ENCODE data around the gene TSPOAP1.

TSPOAP1 gene, protein sequence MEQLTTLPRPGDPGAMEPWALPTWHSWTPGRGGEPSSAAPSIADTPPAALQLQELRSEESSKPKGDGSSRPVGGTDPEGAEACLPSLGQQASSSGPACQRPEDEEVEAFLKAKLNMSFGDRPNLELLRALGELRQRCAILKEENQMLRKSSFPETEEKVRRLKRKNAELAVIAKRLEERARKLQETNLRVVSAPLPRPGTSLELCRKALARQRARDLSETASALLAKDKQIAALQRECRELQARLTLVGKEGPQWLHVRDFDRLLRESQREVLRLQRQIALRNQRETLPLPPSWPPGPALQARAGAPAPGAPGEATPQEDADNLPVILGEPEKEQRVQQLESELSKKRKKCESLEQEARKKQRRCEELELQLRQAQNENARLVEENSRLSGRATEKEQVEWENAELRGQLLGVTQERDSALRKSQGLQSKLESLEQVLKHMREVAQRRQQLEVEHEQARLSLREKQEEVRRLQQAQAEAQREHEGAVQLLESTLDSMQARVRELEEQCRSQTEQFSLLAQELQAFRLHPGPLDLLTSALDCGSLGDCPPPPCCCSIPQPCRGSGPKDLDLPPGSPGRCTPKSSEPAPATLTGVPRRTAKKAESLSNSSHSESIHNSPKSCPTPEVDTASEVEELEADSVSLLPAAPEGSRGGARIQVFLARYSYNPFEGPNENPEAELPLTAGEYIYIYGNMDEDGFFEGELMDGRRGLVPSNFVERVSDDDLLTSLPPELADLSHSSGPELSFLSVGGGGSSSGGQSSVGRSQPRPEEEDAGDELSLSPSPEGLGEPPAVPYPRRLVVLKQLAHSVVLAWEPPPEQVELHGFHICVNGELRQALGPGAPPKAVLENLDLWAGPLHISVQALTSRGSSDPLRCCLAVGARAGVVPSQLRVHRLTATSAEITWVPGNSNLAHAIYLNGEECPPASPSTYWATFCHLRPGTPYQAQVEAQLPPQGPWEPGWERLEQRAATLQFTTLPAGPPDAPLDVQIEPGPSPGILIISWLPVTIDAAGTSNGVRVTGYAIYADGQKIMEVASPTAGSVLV (N-terminal part only)

DNA sequence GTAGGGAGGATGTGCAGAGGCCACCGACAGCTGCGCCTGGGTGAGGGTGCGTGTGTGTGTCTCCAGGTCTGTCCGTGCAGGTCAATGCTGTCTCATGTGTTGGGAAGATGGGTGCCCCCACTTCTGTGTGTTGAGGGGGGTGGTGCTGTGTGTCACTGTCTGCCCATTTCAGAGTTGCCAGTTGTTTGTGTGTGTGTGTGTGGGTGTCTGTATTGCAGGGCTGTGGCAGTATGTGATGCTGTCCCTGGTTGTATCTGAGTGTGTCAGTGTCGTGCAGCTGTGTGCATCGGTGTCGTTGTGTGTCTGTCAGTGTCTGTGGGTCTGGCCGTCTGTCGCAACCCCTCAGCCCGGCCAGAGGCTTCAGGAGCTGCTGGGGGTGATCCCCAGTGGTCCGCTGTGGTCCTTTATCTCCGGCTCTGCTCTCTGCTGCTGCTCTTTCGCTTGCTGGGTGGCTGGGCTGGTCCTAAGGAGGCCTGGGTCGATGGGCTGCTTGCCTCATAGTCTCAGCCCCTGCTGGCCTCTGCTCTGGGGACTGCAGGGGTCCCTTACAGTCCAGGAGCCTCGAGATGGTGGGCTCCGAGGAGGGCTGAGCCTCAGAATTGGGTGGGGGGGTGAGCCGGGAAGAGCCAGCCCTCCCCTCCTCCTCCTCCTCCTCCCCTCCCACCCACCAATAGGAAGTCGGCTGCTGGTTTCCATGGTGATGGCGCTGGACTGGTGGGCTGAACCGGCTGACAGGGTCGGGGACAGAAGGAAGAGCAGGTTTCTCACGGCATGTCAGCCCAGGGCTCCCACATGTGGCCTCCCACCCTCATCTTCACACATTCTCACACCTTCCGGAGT, at the start of gene TSPOAP1:
Gene TSPOAP1 (minus strand): TSS at position 601 of the 840 bp plus-strand sequence. CDS start 875 bp downstream, outside the sequence.
- peak; percentile 59 for DNase-seq

DNA sequence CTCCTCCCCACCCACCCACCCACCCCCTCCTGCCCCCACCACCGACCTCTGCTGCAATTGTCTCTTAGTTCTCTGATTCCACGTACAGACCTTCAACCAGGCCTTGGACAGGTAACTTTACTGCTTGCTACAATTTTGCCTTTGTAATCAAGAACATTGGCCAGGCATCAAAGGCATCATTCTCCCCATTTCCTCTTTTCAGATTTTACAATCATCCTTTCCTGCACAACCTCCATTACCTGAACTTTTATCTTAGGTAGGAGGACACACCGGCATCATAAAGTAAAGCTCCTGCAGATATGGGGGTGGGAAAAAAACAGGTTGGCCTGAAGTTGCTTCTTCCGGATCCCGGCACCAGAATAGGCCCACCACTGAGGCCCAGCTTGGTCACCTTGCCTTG, 49.1 kb upstream of the TSPOAP1 start:
- DNase-seq: no peak

DNA sequence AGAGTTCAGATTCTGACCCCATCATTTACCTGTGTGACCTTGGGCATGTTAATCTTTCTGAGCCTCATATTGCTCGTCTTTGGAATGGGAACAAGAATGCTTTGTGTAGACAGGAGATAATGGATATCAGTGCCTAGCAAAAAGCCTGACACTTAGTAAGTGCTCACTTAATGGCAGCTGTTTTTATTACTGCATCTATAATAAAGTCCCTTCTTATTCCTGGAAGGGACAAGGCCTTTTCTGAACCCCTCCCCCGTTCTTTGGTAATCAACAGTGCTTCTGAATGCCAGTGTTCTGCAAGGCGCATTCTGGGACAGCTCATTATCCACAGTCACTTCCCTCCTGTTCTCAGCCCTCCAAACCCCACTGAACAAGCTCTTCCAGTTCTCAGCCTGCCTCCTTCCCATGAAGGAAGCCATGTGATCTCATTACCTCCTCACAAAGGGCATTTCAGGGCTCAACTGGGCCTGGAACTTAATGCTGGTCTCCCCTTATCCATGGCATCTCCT, 48.6 kb upstream of the TSPOAP1 start:
- DNase-seq: no peak

DNA sequence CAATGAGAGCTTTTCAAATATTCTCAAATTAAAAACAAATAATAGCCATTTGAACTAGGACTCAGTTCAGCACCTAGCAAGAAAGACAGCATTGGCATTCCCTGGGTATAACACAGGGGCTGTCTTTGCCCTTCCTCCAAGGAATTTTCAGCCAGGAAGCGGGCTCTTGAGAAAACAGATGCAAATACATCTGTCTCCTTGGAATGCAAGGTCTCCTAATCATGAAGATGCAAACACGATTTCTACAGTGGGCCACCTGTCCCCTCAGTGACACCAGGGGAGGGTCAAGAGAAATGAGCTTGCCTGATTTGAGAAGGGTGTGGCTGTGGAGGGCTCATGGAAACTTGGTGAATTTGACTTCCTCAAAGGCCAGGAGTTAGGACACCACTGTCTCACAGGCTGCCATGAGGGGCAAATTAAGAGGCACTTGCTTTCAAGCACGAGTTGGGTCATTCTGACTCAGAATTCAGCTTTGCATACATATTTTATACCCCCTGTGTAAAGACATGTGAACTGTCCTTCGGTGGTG, 47.9 kb upstream of the TSPOAP1 start:
- no peak for DNase-seq

DNA sequence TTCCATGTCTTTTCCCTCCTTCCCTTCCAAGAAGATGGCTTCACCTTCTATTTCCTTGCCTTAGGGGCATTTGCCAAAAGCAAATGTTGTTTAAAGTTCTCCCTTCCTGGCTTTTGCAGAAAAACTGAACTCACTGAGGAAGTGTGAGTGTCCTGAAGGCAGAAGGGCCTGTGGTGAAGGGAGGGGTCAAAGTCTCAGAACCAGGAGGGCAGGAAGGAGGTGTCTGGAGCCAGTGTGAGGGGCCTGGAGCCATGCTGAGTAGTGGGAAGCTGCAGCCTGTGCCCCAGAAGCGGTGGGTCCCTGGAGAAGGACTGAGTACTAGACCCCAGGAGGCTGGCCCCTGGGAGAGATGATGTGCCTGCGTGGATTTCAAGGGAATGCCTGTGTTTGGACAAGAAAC, 47.2 kb upstream of the TSPOAP1 start:
- no peak for DNase-seq

DNA sequence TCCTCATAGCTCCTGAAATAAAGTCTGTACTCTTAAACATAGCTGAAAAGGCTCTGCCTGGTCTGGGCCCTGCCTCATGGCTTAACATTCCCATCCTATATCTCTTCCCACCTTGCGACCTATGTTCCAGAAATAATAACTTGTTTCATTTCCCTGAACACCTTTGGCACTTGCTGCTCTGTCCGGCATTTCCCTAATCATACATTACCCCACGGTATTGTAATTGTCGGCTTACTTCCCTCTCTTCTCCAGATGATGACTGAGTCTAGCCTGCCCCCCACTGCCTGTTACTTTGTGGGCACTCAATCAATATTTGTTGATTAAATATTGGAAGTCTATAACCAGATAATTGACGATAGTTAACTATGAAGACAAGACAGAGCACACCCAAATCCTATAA, 46.7 kb upstream of the TSPOAP1 start:
- DNase-seq: peak; percentile 6

DNA sequence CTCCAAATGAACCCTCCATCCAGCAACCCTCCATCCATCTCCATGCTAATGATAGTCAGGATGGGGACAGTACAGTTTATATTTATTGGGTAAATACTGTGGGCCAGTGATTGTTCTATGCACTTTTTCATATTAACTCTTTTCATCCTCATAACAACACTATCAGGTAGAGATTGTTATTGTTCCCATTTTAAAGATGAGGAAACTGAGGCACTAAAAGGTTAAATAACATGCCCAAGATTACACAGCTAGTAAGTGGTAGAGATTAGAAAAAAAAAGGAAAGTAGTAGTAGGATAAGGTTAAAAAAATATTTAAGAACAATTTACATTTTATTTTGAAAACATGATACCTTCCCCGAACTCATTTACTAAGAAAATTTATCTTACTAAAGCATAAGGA, 45.3 kb upstream of the TSPOAP1 start:
- no peak for DNase-seq

DNA sequence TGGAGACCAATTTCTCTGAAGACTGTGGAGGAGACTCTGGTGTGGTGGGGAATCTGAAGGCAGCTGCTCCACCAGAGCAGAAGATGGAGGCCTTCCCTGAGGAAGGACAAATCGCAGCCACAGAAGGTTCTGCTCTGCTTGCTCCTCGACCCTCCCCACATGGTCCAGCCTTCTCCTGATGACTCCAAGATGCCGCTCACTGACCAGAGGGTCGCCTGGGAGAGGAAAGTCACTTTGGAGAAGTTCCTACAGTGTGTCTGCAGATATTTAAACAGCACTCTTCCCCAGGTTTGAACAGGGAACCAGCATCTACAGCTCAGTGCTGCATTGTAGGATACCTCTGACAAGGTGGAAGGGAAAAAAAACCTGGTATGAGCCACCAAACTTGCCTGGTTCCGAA, 44.4 kb upstream of the TSPOAP1 start:
- DNase-seq: no peak

DNA sequence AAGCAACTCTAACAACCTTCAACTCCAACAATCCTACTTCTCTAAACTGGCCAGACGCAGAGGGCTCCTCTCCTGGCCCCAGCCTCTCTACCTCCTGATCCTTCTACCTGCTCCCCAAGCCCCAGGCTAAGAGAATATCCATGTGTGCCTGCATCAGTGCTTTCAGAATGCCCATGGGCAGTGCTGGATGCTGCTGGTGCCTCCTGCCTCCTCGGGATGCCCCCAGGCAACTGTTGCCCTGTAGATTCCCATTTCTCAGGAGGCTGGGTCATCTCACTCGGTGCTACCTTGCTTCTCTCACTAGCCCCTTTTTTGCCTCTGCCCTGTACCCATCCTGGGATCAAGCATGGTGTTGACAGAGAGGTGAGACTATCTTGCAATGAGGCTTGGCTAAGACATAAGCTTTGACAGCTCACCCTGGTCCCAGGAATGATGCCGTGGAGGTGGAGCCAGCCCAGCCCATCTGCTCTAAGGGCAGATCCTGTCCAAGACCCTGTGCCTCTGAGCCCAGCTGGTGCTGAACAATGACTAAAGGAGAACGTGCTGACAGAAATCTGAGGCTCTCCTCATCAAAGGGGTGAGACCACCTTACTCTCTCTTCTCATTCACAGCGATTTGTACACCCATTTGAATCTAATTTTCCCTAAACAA, 42.8 kb upstream of the TSPOAP1 start:
- DNase-seq: no peak

DNA sequence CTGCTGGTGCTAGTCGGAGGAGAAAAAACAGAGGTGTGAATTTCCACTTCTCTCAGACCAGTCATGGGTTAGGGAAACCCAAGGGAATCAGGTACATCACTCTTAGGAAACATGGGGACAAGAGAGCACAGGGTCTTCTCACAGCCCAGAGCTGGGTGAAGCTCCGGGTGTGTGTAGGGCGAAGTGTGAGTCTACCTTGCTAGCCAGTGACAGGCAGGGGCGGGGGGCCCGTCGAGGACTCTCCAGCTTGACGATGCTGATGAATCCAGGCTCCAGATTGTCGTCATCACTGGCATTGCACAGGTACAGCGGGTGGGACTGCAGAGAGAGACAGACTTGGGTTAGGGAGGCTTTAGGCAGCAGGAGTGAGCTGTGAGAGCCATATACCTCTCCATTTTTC, 42.1 kb upstream of the TSPOAP1 start:
- DNase-seq: no peak

DNA sequence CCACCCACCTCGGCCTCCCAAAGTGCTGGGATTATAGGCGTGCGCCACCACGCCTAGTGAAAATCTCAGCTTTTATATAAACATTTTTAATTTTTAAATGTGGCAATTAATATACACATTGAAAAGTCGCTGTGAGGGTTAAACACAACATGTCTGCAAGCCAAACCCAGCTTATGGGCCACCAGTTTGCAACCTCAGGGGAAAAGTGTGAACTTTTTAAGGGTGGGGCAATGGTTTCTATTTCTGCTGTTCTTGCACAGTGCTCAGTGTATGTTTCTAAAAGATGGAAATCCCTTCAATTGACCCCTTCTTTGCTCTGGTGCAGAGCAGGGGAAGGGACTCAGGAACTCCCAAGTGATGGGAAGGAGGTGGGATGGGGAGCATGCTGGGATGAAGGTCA, 41.7 kb upstream of the TSPOAP1 start:
- DNase-seq: no peak

DNA sequence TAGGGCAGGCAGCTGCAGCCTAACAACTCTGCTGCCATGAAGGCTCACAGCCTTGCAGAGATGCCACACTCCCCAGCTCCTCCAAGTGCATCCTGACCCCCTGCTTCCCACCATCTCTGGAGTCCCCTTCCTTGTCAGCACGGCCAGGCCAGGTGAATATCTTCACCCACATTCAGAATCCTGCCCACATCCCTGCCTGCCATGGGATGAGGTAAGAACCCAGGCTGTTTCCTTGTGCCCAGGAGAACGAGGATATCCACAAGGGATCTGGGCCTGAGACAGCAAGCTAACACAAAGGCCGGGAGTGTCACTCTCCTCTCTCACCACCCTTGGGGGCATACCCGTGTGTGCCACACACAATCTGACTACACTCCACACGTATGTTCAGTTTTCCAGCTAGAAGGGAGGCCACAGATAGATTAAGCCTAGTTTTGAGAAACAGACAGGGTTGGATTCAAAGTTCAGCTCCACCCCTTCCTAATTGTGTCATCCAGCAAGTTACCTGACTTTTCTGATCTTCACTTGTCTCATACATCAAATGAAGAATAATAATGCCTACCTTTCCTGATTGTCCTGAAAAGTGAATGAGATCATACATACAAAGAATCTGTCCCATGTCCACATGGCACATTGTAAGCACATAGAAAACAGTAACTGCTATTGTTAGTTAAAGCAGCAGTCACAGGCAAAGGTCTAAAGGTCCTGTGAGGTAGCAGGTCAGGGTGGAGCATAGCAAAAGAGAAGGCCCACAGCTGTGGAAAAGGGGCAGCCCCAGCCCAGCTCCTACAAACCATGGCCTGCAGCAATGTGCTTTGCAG, 40.8 kb upstream of the TSPOAP1 start:
- DNase-seq: no peak

DNA sequence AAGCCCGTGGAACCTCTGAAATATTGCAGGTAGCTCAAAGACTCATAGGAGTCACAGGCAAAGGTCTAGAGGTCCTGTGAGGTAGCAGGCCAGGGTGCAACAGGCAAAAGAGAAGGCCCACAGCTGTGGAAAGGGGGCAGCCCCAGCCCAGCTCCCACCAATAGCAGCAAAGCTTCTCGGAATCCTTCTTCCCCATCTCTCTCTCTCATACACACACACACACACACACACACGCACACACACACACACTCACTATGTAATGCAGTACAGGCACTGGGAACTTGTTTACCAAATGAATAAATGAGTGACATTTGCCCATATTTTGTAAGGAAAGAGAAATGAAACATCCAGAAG, 40.2 kb upstream of the TSPOAP1 start:
- no peak for DNase-seq

DNA sequence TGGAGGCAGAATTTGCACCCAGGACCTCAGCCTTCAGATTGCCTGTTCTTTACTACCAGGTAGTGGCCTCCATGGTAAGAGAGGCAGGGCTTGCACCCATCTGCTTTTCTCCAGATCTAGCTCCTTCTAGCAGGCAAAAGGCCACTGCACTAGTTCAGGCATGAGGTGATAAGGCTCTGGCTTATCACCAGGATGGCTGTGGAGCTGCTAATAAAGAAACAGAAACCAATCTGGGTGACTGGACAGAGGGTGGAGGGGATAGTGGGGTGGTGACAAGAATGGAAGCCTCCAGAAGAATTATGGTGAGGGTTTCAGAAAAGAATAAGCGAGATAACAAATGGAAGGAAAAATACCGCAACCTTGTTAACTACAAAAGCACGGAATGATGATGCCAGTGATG, 38.9 kb upstream of the TSPOAP1 start:
- no peak for DNase-seq

DNA sequence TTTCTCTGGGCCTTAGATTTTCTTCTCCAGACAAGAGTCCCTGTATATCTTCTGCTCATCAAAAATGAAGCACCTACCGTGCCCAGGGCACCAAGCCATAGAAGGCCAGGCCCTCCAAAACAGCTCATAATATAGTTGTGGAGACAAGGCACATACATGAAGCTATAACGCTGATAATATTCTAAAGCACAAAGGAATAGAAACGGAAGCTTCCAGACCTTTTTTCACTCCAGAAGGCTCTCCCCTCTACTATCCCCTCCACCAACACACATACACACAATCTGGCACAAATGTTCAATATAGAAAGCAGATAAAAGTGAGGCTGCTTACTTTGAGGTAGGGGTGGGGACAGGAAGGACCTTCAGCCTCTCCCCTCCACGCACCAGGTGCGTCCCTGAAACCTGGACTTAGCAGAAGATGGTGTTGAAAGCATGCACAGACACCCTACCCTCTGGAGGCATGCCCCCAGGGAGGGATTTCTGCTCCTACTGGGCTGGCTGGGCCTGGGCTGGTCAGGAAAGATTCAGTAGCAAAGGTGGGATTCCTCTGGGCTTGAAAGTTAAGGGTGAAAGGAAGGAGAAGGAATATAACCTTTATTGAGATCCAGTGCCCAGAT, 37.5 kb upstream of the TSPOAP1 start:
- no peak for DNase-seq

DNA sequence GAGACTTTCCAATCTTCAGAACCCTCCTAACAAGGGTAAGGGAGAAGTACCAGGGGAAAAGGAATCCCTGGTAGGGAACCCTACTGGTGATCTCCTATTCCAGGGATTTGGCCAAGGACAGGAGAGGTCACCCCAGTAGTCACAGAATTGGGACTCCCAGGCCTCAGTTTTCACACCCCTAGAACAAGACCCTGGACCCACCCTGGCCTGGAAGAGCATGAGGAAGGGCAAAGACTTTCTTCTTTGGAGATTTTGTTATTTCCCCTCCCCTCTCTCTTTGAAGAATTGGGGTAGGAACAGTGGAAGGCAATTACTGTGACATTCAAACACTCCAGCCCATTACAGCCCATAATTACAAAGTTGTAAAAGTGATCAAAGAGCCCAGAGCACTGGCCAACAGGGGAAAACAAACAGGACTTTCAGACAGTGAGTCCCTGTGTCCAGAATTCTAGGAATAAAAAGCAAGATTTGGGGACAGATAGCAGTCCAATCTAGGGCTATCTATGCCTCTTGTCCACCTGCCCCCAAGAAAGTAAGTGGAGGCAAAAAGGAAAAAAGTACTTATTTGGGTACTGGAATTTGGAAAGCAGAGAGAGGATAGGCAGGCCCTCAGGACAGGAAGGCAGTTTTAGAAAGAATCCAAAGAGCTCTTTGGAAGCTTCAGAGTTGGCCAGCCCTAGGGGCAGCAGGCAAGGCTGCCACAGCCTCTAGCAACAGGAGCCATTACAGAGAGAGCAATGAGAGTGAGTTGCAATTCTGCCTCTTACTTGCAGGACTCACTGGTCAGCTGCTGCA, 36.8 kb upstream of the TSPOAP1 start:
- no peak for DNase-seq

DNA sequence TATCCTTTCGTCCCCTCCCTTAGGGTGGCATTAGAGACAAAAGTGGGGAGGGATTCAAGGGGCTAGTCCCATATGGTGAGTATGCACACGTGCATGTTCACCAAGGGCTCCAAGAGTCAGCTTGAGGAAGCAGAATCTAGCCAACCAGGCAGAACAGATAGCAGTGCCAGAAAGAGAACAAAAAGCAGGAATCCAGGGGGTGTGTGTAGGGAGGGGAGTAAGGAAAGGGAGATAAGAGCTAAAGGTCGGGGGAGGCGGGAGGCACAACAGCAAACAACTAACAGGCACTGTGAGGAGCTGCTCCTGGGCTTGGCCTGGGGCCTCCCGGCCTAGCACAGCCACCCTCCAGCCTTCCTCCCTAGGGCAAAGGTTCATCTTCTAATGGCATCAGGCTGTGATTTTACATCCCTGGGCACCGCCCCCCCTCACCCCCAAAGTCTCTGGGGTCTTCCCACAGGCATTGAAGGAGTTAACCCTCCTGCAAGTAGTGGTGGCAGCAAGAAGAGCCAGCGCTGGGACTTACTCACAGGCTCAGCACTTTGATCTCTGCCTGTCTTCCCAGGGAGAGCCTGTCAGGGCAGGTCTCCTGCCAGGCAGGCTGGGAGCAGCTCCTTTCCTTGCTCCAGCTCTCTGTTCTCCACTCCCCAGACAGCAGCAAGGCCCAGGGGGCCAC, 35.8 kb upstream of the TSPOAP1 start:
- no peak for DNase-seq

DNA sequence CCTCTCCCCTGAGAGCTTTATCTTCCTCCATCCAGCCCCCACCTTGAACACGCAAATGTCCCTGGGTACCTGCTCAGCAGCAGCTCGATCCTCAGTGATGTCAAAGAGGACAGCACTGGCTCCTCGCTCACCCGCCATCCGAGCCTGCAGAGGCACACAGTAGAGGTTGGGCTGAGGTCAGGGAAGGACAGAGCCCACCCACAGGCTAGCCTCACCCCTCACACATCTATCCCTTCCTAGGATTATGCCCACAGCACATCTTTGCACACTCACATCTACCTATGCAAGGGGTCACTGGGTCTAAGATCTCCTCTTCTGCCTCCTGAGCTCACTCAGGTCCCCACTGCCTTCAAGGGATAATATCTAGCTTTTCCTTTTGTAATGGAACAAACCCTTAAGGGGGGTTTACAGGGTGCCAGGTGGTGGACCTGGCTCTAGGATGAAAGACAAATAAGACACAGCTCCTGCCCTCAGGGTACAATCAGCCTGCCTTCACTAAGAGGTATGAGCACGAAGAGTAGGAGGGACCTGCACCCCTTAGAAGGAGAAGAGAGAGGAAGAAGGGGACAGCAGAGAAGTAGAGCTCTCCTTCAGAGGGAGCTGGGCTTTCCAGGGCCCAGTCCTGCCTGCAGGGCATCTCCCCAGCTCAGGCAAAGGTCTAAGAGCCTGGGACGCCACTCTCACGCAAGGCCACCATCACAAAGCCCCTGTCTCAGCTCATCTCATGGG, 35.0 kb upstream of the TSPOAP1 start:
- DNase-seq: no peak
